ENCODE data around the gene PRSS53. TPM values are rescaled to one million over a fixed set of nuclear protein-coding genes. Genes with fewer than 3 reads are reported as not detected.

Gene PRSS53
- total RNA-seq, 1 donor from 2014 or later: 7.0 TPM

DNA sequence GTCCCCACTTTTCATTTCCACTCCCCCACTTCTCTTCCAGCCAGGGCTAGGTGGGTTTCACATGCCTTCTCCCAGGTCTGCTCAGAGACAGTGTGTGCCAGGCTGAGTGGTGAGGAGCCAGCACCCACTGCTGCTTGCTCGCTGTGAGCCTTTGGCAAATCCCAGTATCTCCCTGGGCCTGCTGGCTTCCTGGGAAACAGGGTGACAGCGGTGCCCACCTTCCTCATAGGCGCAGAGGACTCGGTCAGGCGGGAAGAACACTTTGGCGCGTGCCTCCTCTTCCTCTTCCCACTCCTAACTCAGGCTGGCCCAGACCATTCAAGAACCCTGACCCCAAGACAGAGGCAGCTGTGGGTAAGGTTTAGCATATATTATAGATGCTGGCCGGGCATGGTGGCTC, 456 bp upstream of the PRSS53 start:
- TF ChIP-seq, protein P1, sequence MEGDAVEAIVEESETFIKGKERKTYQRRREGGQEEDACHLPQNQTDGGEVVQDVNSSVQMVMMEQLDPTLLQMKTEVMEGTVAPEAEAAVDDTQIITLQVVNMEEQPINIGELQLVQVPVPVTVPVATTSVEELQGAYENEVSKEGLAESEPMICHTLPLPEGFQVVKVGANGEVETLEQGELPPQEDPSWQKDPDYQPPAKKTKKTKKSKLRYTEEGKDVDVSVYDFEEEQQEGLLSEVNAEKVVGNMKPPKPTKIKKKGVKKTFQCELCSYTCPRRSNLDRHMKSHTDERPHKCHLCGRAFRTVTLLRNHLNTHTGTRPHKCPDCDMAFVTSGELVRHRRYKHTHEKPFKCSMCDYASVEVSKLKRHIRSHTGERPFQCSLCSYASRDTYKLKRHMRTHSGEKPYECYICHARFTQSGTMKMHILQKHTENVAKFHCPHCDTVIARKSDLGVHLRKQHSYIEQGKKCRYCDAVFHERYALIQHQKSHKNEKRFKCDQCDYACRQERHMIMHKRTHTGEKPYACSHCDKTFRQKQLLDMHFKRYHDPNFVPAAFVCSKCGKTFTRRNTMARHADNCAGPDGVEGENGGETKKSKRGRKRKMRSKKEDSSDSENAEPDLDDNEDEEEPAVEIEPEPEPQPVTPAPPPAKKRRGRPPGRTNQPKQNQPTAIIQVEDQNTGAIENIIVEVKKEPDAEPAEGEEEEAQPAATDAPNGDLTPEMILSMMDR (IDR thresholded peaks at IDR 0.05): no peak
- peaks cover 6% of the 10 kb centered on the region for H3K36me3 Mint-ChIP-seq (ENCODE audit: low read depth)
- no peak overlapping the region for H3K4me3 Mint-ChIP-seq (ENCODE audit: unreplicated experiment)
- no peaks in the 10 kb centered on the region for H3K27me3 Mint-ChIP-seq (ENCODE audit: low read depth)
- H3K27ac Mint-ChIP-seq (ENCODE audit: unreplicated experiment): no peak overlapping the region
- peaks cover 22% of the 10 kb centered on the region for H3K4me1 Mint-ChIP-seq (ENCODE audit: low read depth)
- no peaks in the 10 kb centered on the region for H3K9me3 Mint-ChIP-seq (ENCODE audit: low read depth)
- DNase-seq (ENCODE audit: low spot score): no peak

DNA sequence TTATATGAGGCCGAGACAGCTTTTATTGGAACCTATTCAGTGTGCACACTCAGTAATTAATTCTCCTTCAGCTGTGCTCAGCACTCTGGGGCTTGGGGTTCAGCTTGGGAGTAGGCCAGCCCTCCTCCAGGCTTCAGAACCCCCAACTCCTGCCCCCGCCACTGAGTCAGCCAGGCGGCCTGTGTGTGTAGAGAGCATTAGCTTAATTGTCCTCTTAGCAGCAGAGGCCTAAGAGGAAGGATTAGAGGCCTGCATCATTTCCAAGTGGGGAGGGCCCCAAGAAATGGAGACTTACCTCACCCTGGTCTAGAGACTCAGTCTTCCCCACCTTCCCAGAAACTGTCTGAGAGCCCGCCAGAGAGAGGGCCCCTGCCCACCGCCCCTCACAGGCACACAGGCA, 772 bp downstream of the PRSS53 start:
- Mint-ChIP-seq H3K27ac (ENCODE audit: unreplicated experiment) (no peak overlapping the region), H3K36me3 (ENCODE audit: low read depth) (peaks cover 6% of the 10 kb centered on the region), H3K27me3 (ENCODE audit: low read depth) (no peaks in the 10 kb centered on the region), H3K4me3 (ENCODE audit: unreplicated experiment) (no peak overlapping the region), H3K4me1 (ENCODE audit: low read depth) (peaks cover 12% of the 10 kb centered on the region), H3K9me3 (ENCODE audit: low read depth) (no peaks in the 10 kb centered on the region)
- no peak for DNase-seq (ENCODE audit: low spot score)
- TF ChIP-seq, protein P1 (IDR thresholded peaks at IDR 0.05): no peak

DNA sequence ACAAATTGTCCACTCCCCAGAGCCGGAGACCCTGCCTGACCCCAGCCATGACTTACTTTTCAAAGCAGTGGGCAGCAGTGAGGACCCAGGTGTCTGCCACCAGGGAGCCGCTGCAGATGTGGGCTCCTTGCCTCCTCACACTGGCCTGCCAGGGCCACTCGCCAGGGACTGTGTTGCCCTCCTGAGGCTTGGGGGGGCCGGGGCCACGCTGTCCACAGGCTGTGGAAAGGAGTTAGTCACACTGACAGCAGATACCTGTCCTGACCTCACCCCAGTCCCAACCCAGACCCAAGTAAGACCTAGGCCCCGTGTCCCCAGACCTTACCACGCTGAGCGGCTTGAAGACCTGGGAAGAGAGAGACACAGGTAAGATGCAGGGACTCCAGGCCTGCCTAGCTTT, 1.3 kb downstream of the PRSS53 start:
- no peak overlapping the region for H3K27ac Mint-ChIP-seq (ENCODE audit: unreplicated experiment)

DNA sequence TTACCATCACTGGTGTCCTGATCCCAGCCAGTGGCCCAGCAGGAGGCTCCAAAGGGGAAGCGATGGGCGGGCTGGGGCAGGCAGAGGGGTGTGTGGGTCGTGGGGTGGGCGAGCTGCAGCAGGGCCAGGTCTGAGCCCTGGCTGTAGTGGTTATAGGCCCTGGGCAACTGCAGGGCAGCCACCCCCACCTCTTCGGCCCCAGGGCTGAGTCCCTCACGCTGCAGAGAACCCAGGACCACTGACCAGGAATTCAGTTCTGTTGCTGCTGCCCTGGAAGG, 2.2 kb downstream of the PRSS53 start:
- no peaks in the 10 kb centered on the region for H3K27me3 Mint-ChIP-seq (ENCODE audit: low read depth)
- no peak overlapping the region for H3K4me3 Mint-ChIP-seq (ENCODE audit: unreplicated experiment)
- peaks cover 6% of the 10 kb centered on the region for H3K36me3 Mint-ChIP-seq (ENCODE audit: low read depth)
- H3K27ac Mint-ChIP-seq (ENCODE audit: unreplicated experiment): no peak overlapping the region
- TF ChIP-seq, protein P1 (IDR thresholded peaks at IDR 0.05): no peak
- H3K9me3 Mint-ChIP-seq (ENCODE audit: low read depth): no peaks in the 10 kb centered on the region
- H3K4me1 Mint-ChIP-seq (ENCODE audit: low read depth): peaks cover 8% of the 10 kb centered on the region
- no peak for DNase-seq (ENCODE audit: low spot score)

More for the DNA sequence above, 1.3 kb downstream of the PRSS53 start:
- peaks cover 7% of the 10 kb centered on the region for H3K4me1 Mint-ChIP-seq (ENCODE audit: low read depth)
- H3K36me3 Mint-ChIP-seq (ENCODE audit: low read depth): peaks cover 6% of the 10 kb centered on the region
- H3K27me3 Mint-ChIP-seq (ENCODE audit: low read depth): no peaks in the 10 kb centered on the region
- H3K9me3 Mint-ChIP-seq (ENCODE audit: low read depth): no peaks in the 10 kb centered on the region
- no peak for DNase-seq (ENCODE audit: low spot score)
- H3K4me3 Mint-ChIP-seq (ENCODE audit: unreplicated experiment): no peak overlapping the region
- TF ChIP-seq, protein P1 (IDR thresholded peaks at IDR 0.05): no peak

DNA sequence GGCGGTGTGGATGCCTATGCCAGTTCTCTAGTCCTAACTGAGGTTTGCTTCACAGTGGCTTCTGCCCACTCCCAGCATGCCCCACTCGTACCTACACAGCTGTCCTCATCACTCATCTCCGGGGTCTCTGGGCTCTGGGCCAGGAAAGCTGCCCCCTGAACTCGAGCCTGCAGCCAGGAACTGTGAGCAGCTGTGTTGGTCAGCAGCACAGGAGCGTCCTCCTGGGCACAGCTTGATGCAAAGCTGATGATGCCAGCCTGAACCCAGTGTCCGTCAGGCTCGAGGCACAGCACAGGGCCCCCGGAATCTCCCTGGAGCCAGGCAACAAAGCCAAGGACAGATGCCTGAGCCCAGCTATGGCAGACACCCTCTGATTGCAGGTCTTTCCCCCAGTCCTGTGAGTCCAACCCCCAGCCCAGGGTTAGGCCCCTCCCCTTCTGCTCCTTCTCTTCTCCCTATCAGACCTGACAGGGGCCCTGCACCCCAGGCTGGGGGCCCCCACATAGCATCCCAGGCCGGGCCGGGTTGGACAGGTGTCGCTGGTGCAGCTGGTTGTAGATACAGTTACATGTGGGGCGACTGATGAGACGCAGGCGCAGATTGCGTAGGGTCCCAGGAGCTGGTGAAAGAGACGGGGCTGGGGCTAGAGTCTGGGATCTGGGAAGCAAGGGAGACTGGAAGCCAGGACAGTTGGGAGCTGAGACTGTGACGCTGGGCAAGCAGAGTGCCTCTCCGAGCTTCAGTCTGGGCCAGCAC, 2.7 kb downstream of the PRSS53 start:
- Mint-ChIP-seq H3K27me3 (ENCODE audit: low read depth) (no peaks in the 10 kb centered on the region), H3K4me3 (ENCODE audit: unreplicated experiment) (no peak overlapping the region), H3K27ac (ENCODE audit: unreplicated experiment) (no peak overlapping the region), H3K36me3 (ENCODE audit: low read depth) (peaks cover 6% of the 10 kb centered on the region), H3K4me1 (ENCODE audit: low read depth) (peaks cover 8% of the 10 kb centered on the region), H3K9me3 (ENCODE audit: low read depth) (no peaks in the 10 kb centered on the region)
- TF ChIP-seq, protein P1 (IDR thresholded peaks at IDR 0.05): no peak
- DNase-seq (ENCODE audit: low spot score): no peak
